GM12873 (cell line): ENCODE results near the gene MBTD1.

Experiments used
- TF ChIP-seq, protein P1 (sequence below): IDR thresholded peaks from 2 replicates; pipeline ENCODE4 v1.5.1; 2012; ENCODE audit warnings: low read depth, mild to moderate bottlenecking, moderate library complexity, low read length, control low read depth; ENCODE audit not compliant: insufficient read depth; ENCODE audit errors: missing control alignments

MBTD1 gene

DNA sequence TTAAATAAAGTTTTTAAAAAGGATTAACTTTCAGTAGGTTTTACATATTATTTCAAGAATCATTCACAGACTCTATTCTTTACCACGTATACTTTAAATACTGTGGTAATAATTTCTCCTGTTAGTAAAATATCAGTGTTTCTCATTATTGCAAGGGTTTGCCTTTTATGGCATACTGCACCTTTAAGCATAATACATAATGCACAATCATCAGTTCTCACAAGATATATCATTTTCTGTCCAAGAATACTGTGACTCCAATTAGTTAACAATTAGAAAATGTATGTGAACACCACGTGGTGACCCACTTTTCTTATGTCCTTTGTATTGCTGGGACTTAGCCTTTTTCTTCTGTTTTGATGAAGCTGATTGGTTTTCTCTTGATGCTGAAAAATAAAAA, 68.0 kb downstream of the MBTD1 start:
- TF ChIP-seq, protein P1, sequence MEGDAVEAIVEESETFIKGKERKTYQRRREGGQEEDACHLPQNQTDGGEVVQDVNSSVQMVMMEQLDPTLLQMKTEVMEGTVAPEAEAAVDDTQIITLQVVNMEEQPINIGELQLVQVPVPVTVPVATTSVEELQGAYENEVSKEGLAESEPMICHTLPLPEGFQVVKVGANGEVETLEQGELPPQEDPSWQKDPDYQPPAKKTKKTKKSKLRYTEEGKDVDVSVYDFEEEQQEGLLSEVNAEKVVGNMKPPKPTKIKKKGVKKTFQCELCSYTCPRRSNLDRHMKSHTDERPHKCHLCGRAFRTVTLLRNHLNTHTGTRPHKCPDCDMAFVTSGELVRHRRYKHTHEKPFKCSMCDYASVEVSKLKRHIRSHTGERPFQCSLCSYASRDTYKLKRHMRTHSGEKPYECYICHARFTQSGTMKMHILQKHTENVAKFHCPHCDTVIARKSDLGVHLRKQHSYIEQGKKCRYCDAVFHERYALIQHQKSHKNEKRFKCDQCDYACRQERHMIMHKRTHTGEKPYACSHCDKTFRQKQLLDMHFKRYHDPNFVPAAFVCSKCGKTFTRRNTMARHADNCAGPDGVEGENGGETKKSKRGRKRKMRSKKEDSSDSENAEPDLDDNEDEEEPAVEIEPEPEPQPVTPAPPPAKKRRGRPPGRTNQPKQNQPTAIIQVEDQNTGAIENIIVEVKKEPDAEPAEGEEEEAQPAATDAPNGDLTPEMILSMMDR: no peak

DNA sequence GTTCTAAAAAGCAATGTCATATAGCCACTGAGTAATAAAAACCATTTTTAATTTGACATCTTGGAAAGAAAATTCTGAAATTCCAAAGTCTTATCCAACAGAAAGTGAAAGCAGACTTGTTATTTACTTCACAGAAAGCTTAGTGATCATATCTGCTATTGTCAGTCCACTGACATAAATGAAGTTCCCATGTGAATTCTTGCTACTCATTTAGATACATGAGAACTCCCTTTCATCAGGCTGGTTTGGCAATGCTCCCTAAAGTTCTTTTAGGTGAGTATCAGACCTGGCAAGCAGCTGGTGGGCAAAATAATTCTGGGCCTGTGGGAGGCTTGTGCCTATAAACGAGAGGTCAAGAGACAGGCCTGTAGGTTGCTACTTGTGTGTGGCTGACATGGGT, 70.2 kb downstream of the MBTD1 start:
- TF ChIP-seq, protein P1: no peak

DNA sequence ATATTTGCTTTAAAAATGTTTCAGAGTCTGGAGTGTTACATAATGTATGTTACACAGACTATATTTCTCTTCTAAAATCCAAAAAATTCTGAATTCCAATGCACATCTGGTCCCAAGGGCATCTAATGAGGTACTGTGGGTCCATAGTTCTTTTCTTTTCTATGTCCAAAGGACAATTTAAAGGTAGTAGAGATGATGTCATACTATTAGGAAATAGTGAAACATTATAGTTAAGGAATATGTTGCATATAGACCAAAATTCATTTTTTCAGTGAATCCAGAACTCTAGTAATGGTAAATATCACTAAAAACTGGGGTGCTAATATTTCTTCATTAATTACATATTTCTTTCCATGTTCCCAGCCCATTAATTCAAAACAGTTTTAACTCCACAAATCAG, 70.7 kb downstream of the MBTD1 start:
- TF ChIP-seq, protein P1: no peak

DNA sequence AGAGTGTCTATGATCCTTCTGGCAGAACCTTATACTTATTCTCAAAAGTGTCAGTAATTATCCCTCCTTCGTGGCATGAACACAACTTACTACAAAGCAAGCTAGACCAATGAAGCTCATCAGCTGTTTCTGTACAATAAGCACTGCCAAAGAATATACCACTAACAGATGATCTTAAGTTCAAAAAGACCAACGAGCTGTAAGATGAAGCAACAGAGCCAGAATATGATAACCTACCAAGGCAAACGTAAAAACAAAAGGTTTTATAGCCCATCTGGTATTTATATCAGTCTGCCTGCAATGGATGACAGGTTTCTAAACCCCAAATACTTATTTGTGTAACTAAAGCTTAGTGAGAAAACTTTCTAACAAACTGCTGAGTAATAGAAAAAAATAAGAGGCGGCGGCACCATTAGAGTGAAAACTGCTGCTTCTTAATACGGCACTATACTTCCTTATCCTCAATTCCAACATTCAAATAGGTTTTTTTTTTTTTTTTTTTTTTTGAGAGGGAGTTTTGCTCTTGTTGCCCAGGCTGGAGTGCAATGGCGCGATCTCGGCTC, 71.5 kb downstream of the MBTD1 start:
- TF ChIP-seq, protein P1: no peak

DNA sequence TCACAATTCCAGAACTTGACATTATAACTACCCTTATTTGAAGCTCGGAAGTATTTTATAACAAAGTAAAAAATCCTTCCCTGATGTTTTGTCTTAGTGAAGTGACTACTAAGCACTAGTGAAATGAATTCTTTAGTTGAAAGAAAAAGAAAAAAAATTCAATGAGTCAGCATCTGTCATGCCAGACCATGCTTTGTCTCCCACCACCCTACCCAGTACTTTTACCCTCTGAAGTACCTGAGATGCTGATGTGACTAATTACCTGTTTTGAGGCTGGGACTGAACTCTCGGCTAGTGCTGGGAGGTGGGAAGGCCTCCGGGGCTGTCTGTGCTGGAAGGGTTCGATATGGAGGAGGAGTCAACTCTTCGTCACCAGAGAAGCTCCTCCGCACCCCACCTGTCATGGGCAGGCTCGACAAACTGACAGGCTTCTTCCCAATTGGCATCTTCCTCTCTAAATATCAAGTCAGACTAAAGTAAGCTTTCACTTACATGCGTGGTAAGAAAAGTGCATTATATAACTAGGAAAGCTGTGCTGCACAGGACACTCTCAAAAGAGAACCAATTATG, 74.0 kb downstream of the MBTD1 start:
- TF ChIP-seq, protein P1: no peak

DNA sequence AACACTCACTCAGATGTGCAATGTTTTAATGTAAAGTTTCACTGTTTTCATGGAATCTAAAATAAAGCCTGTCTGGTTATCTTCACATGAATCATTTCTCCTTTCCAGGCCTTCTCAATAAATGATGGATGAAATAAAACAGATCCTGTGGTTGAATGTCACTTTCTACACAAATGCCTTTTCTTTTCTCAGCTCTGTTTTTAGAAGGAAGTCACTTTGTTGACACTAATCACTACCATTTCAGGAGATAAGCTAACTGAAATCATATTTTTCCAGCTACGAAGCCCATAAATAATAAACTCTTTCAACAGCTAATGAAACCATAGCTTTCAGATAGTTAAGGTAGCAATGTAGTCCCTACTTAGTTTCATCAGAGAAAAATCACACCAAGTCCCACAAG, 75.7 kb downstream of the MBTD1 start:
- TF ChIP-seq, protein P1: no peak

DNA sequence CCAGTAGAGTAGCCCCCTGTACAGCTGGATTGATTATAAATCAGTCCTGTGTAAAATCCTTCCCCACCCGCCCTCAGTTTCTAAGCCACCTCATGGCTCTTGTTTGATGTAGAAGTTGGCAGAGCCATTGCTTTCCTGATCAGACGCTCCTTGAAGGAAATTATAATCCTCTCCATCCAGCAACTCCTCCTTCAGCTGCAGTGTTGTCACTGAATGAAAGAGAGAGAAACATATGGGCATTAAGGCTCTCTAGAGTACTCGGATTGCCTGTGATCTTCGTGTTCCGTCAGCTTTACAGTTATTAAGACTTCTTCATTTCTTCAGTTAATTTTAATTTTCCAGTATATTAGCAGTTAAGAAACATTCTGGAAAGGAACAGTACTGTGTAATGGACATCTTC, 79.4 kb downstream of the MBTD1 start:
- TF ChIP-seq, protein P1: no peak
